Measurements from ENCODE around the gene CCDC57.
A peak's percentile ranks its signal among the peaks of the same experiment; 100 is the strongest.

CCDC57 gene

GRCh38 chr17:82106688-82107305 lies 105.8 kb downstream of the CCDC57 start:
- H3K27me3 ChIP-seq (ENCODE audit: control insufficient read depth in 5 of 5, insufficient read depth in 4 of 5, low read length in 5 of 5) = no peaks in the 10 kb centered on the region
- no peaks in the 10 kb centered on the region for H3K36me3 ChIP-seq (ENCODE audit: control insufficient read depth in 5 of 5, insufficient read depth in 5 of 5, low read length in 5 of 5)
- peak overlapping the region; percentile 83 for H3K27ac ChIP-seq (ENCODE audit: low read depth, low read length)
- no peaks in the 10 kb centered on the region for H3K9me3 ChIP-seq (ENCODE audit: control insufficient read depth in 5 of 5, low read length in 5 of 5)
- peak overlapping the region; percentile 41 to 66 (median 49) for H3K4me3 ChIP-seq (ENCODE audit: low read depth in 1 of 5, low read length in 5 of 5)
- peak overlapping the region; percentile 28 to 76 (median 65) for H3K9ac ChIP-seq (ENCODE audit: low read length in 5 of 5)
- peaks cover 15 to 64% (median 55%) of the 10 kb centered on the region in 5 donors for H3K4me1 ChIP-seq (ENCODE audit: control insufficient read depth in 5 of 5, insufficient read depth in 5 of 5, low read length in 5 of 5)

- Histone ChIP-seq H3K27me3 (ENCODE audit: control insufficient read depth in 5 of 5, insufficient read depth in 4 of 5, low read length in 5 of 5) (no peaks in the 10 kb centered on the region), H3K27ac (ENCODE audit: low read depth, low read length) (peak overlapping the region; percentile 83), H3K4me1 (ENCODE audit: control insufficient read depth in 5 of 5, insufficient read depth in 5 of 5, low read length in 5 of 5) (peaks cover 16 to 71% (median 62%) of the 10 kb centered on the region in 5 donors), H3K9ac (ENCODE audit: low read length in 5 of 5) (peak overlapping the region; percentile 28 to 76 (median 65)), H3K36me3 (ENCODE audit: control insufficient read depth in 5 of 5, insufficient read depth in 5 of 5, low read length in 5 of 5) (no peaks in the 10 kb centered on the region), H3K9me3 (ENCODE audit: control insufficient read depth in 5 of 5, low read length in 5 of 5) (no peaks in the 10 kb centered on the region), H3K4me3 (ENCODE audit: low read depth in 1 of 5, low read length in 5 of 5) (peak overlapping the region; percentile 41 to 66 (median 49))
Measured at GRCh38 chr17:82105882-82106687, 106.6 kb downstream of the CCDC57 start.

- Histone ChIP-seq H3K9me3 (ENCODE audit: control insufficient read depth in 5 of 5, low read length in 5 of 5) (no peaks in the 10 kb centered on the region), H3K27me3 (ENCODE audit: control insufficient read depth in 5 of 5, insufficient read depth in 4 of 5, low read length in 5 of 5) (no peaks in the 10 kb centered on the region), H3K9ac (ENCODE audit: low read length in 5 of 5) (peak overlapping the region in 3 of 5 donors; percentile 16 to 45 (median 41)), H3K36me3 (ENCODE audit: control insufficient read depth in 5 of 5, insufficient read depth in 5 of 5, low read length in 5 of 5) (no peaks in the 10 kb centered on the region), H3K27ac (ENCODE audit: low read depth, low read length) (peak overlapping the region; percentile 83), H3K4me1 (ENCODE audit: control insufficient read depth in 5 of 5, insufficient read depth in 5 of 5, low read length in 5 of 5) (peaks cover 16 to 77% (median 69%) of the 10 kb centered on the region in 5 donors), H3K4me3 (ENCODE audit: low read depth in 1 of 5, low read length in 5 of 5) (peak overlapping the region in 1 of 5 donors; percentile 12)
Measured at GRCh38 chr17:82105417-82105881, 107.2 kb downstream of the CCDC57 start.

- Histone ChIP-seq H3K4me1 (ENCODE audit: control insufficient read depth in 5 of 5, insufficient read depth in 5 of 5, low read length in 5 of 5) (peaks cover 17 to 83% (median 72%) of the 10 kb centered on the region in 5 donors), H3K4me3 (ENCODE audit: low read depth in 1 of 5, low read length in 5 of 5) (no peak overlapping the region), H3K36me3 (ENCODE audit: control insufficient read depth in 5 of 5, insufficient read depth in 5 of 5, low read length in 5 of 5) (no peaks in the 10 kb centered on the region), H3K9ac (ENCODE audit: low read length in 5 of 5) (peak overlapping the region in 2 of 5 donors; percentile 16 to 30), H3K27me3 (ENCODE audit: control insufficient read depth in 5 of 5, insufficient read depth in 4 of 5, low read length in 5 of 5) (no peaks in the 10 kb centered on the region), H3K27ac (ENCODE audit: low read depth, low read length) (peak overlapping the region; percentile 83), H3K9me3 (ENCODE audit: control insufficient read depth in 5 of 5, low read length in 5 of 5) (no peaks in the 10 kb centered on the region)
Measured at GRCh38 chr17:82104797-82105416, 107.7 kb downstream of the CCDC57 start.

- no peaks in the 10 kb centered on the region for H3K36me3 ChIP-seq (ENCODE audit: control insufficient read depth in 5 of 5, insufficient read depth in 5 of 5, low read length in 5 of 5)
- no peaks in the 10 kb centered on the region for H3K9me3 ChIP-seq (ENCODE audit: control insufficient read depth in 5 of 5, low read length in 5 of 5)
- no peaks in the 10 kb centered on the region for H3K27me3 ChIP-seq (ENCODE audit: control insufficient read depth in 5 of 5, insufficient read depth in 4 of 5, low read length in 5 of 5)
- peak overlapping the region in 4 of 5 donors; percentile 14 to 59 (median 36) for H3K9ac ChIP-seq (ENCODE audit: low read length in 5 of 5)
- no peak overlapping the region for H3K4me3 ChIP-seq (ENCODE audit: low read depth in 1 of 5, low read length in 5 of 5)
- peaks cover 17 to 94% (median 83%) of the 10 kb centered on the region in 5 donors for H3K4me1 ChIP-seq (ENCODE audit: control insufficient read depth in 5 of 5, insufficient read depth in 5 of 5, low read length in 5 of 5)
- H3K27ac ChIP-seq (ENCODE audit: low read depth, low read length) = peak overlapping the region; percentile 83
Measured at GRCh38 chr17:82103553-82104451, 108.8 kb downstream of the CCDC57 start.

- Histone ChIP-seq H3K27me3 (ENCODE audit: control insufficient read depth in 5 of 5, insufficient read depth in 4 of 5, low read length in 5 of 5) (no peaks in the 10 kb centered on the region), H3K4me1 (ENCODE audit: control insufficient read depth in 5 of 5, insufficient read depth in 5 of 5, low read length in 5 of 5) (peaks cover 17 to 85% (median 79%) of the 10 kb centered on the region in 5 donors), H3K27ac (ENCODE audit: low read depth, low read length) (peak overlapping the region; percentile 83), H3K9me3 (ENCODE audit: control insufficient read depth in 5 of 5, low read length in 5 of 5) (no peaks in the 10 kb centered on the region), H3K4me3 (ENCODE audit: low read depth in 1 of 5, low read length in 5 of 5) (no peak overlapping the region), H3K36me3 (ENCODE audit: control insufficient read depth in 5 of 5, insufficient read depth in 5 of 5, low read length in 5 of 5) (no peaks in the 10 kb centered on the region), H3K9ac (ENCODE audit: low read length in 5 of 5) (no peak overlapping the region)
Measured at GRCh38 chr17:82101767-82102679, 110.6 kb downstream of the CCDC57 start.

- H3K4me1 ChIP-seq (ENCODE audit: control insufficient read depth in 5 of 5, insufficient read depth in 5 of 5, low read length in 5 of 5) = peaks cover 13 to 85% (median 79%) of the 10 kb centered on the region in 5 donors
- peak overlapping the region; percentile 83 for H3K27ac ChIP-seq (ENCODE audit: low read depth, low read length)
- H3K36me3 ChIP-seq (ENCODE audit: control insufficient read depth in 5 of 5, insufficient read depth in 5 of 5, low read length in 5 of 5) = peaks cover 0 to under 1% (median 0%) of the 10 kb centered on the region in 5 donors
- H3K27me3 ChIP-seq (ENCODE audit: control insufficient read depth in 5 of 5, insufficient read depth in 4 of 5, low read length in 5 of 5) = no peaks in the 10 kb centered on the region
- no peak overlapping the region for H3K9ac ChIP-seq (ENCODE audit: low read length in 5 of 5)
- no peaks in the 10 kb centered on the region for H3K9me3 ChIP-seq (ENCODE audit: control insufficient read depth in 5 of 5, low read length in 5 of 5)
- no peak overlapping the region for H3K4me3 ChIP-seq (ENCODE audit: low read depth in 1 of 5, low read length in 5 of 5)
Measured at GRCh38 chr17:82101301-82101715, 111.3 kb downstream of the CCDC57 start.

- Histone ChIP-seq H3K4me3 (ENCODE audit: low read depth in 1 of 5, low read length in 5 of 5) (no peak overlapping the region), H3K9ac (ENCODE audit: low read length in 5 of 5) (no peak overlapping the region), H3K9me3 (ENCODE audit: control insufficient read depth in 5 of 5, low read length in 5 of 5) (no peaks in the 10 kb centered on the region), H3K36me3 (ENCODE audit: control insufficient read depth in 5 of 5, insufficient read depth in 5 of 5, low read length in 5 of 5) (peaks cover 0 to 6% (median 2%) of the 10 kb centered on the region in 5 donors), H3K4me1 (ENCODE audit: control insufficient read depth in 5 of 5, insufficient read depth in 5 of 5, low read length in 5 of 5) (peaks cover 9 to 85% (median 79%) of the 10 kb centered on the region in 5 donors), H3K27me3 (ENCODE audit: control insufficient read depth in 5 of 5, insufficient read depth in 4 of 5, low read length in 5 of 5) (no peaks in the 10 kb centered on the region), H3K27ac (ENCODE audit: low read depth, low read length) (peak overlapping the region; percentile 83)
Measured at GRCh38 chr17:82100502-82101298, 111.9 kb downstream of the CCDC57 start.

Data from subcutaneous abdominal adipose tissue (tissue), 5 donors.